GM12878 (cell line): ENCODE measurements around the gene ABI1. TPM values are rescaled to one million over a fixed set of nuclear protein-coding genes. Genes with fewer than 3 reads are reported as not detected.

Experiments used
- ATAC-seq: fragments of 200-7000 bp; cut with Tn5 transposase; 3 replicates; pipeline ENCODE4 v1.9.1; 2020; ENCODE audit warnings: mild to moderate bottlenecking, moderate library complexity
- BruUV-seq: library from RNA; stranded (reverse); fragments of 400-500 nt; replicated peaks from 2 replicates; lab custom pipeline; 2021; lab: Mats Ljungman, UMichigan
- CTCF ChIA-PET: fragments of 300-600 bp; sonication (Branson Sonifier 250); formaldehyde crosslinking; extraction: SDS; loops from one replicate; lab custom pipeline; 2021; ENCODE audit warnings: inconsistent platforms; lab: Yijun Ruan, JAX
- POLR2A ChIA-PET: fragments of 350-600 bp; formaldehyde crosslinking; extraction: SDS; loops from one replicate; lab custom pipeline; 2021; ENCODE audit warnings: inconsistent platforms; lab: Charles Lee
- RAD21 ChIA-PET: fragments of 300-600 bp; sonication (Branson Sonifier 250); formaldehyde crosslinking; loops from one replicate; lab custom pipeline; 2023; ENCODE audit warnings: antibody characterized with exemption; ENCODE audit not compliant: unreplicated experiment; lab: Charles Lee
- SMC1A ChIA-PET: fragments of 300-600 bp; sonication (Branson Sonifier 250); formaldehyde crosslinking; loops from one replicate; lab custom pipeline; 2023; ENCODE audit not compliant: unreplicated experiment, uncharacterized antibody; lab: Charles Lee
- DNase-seq: peaks from one replicate; pipeline ENCODE4 v3.0.0-alpha.2; 2011; ENCODE audit warnings: low read depth, low spot score
- FAIRE-seq: peaks from 3 replicates; lab custom pipeline; 2011; peaks lifted over from hg19 to GRCh38; lab: Jason Lieb, UNC
- H2AFZ ChIP-seq: 2 replicates; pipeline ENCODE4 v1.6.0; 2011; ENCODE audit warnings: low read depth, low read length, control low read depth; ENCODE audit not compliant: control insufficient read depth
- H3K27ac ChIP-seq: 2 replicates; pipeline ENCODE4 v1.5.1; 2011; ENCODE audit warnings: control low read depth; ENCODE audit not compliant: control insufficient read depth, insufficient read depth
- H3K27me3 ChIP-seq, 2 experiments: replicated peaks in 1 of 2; 2 replicates each; pipeline versions ENCODE4 v1.6.0 to v1.6.1; 2011; ENCODE audit warnings: low read length in 1 of 2; ENCODE audit not compliant: control insufficient read depth in 2 of 2, insufficient read depth in 2 of 2
- H3K36me3 ChIP-seq, 2 experiments: 2 replicates each; pipeline ENCODE4 v1.5.1; 2011; ENCODE audit warnings: low read length in 1 of 2; ENCODE audit not compliant: control insufficient read depth in 2 of 2, insufficient read depth in 2 of 2
- H3K4me1 ChIP-seq: 2 replicates; pipeline ENCODE4 v1.6.1; 2011; ENCODE audit warnings: mild to moderate bottlenecking, low read length, moderate library complexity, mixed read lengths; ENCODE audit not compliant: control insufficient read depth, insufficient read depth
- H3K4me2 ChIP-seq: 2 replicates; pipeline ENCODE4 v1.6.0; 2011; ENCODE audit warnings: control low read depth; ENCODE audit not compliant: control insufficient read depth, insufficient read depth
- H3K4me3 ChIP-seq: fragments of 200-600 bp; sonication (generic); 2 replicates; pipeline ENCODE4 v1.5.1; 2016
- H3K79me2 ChIP-seq: 2 replicates; pipeline ENCODE4 v1.6.0; 2011; ENCODE audit warnings: low read length; ENCODE audit not compliant: control insufficient read depth, insufficient read depth
- H3K9ac ChIP-seq: 2 replicates; pipeline ENCODE4 v1.8.0; 2011; ENCODE audit warnings: low read length, control low read depth, mixed read lengths; ENCODE audit not compliant: control insufficient read depth, insufficient read depth
- H3K9me3 ChIP-seq: replicated peaks from 3 replicates; pipeline ENCODE4 v1.5.1; 2011; ENCODE audit warnings: mild to moderate bottlenecking, low read length; ENCODE audit not compliant: control insufficient read depth, insufficient read depth
- H4K20me1 ChIP-seq: 2 replicates; pipeline ENCODE4 v1.6.0; 2011; ENCODE audit not compliant: control insufficient read depth, insufficient read depth
- ATF7 ChIP-seq: fragments of 450-650 bp; IDR thresholded peaks from 2 replicates; pipeline ENCODE4 v1.6.1; 2016; ENCODE audit warnings: low read depth, mild to moderate bottlenecking
- CBX5 ChIP-seq: sonication (generic); IDR thresholded peaks from 2 replicates; pipeline ENCODE4 v1.6.1; 2016; ENCODE audit warnings: low read depth, moderate library complexity, mild to moderate bottlenecking, inconsistent platforms
- CTCF ChIP-seq, 3 experiments: IDR thresholded peaks in 2 of 3; conservative IDR thresholded peaks in 1 of 3; 2 replicates each; pipeline ENCODE4 v1.5.1; 2011; ENCODE audit warnings: low read depth in 3 of 3, low read length in 3 of 3, mild to moderate bottlenecking in 3 of 3, control low read depth in 2 of 3, moderate library complexity in 2 of 3, inconsistent platforms in 1 of 3, mixed read lengths in 1 of 3; ENCODE audit not compliant: control insufficient read depth in 2 of 3, insufficient read depth in 1 of 3; ENCODE audit errors: extremely low read depth in 1 of 3
- EGR1 ChIP-seq, 2 experiments: IDR thresholded peaks; 1 replicate in 1 of 2; 2 replicates in 1 of 2; pipeline ENCODE4 v1.6.1; 2011 to 2012; ENCODE audit warnings: low read depth in 2 of 2, low read length in 2 of 2, borderline replicate concordance in 1 of 2, mild to moderate bottlenecking in 1 of 2, moderate library complexity in 1 of 2
- HDGF ChIP-seq: fragments of 450-650 bp; IDR thresholded peaks from 2 replicates; pipeline ENCODE4 v1.6.1; 2016; ENCODE audit warnings: antibody characterized with exemption
- KAT2A ChIP-seq: conservative IDR thresholded peaks from 2 replicates; pipeline ENCODE4 v1.6.1; 2011; ENCODE audit warnings: low read depth, low read length; ENCODE audit not compliant: control insufficient read depth
- NBN ChIP-seq: fragments of 450-650 bp; IDR thresholded peaks from 2 replicates; pipeline ENCODE4 v1.6.1; 2016
- POLR2AphosphoS2 ChIP-seq: IDR thresholded peaks from 2 replicates; pipeline ENCODE4 v1.6.1; 2011; ENCODE audit warnings: low read depth, mild to moderate bottlenecking, low read length, improper control_type of control experiment, moderate library complexity
- RAD21 ChIP-seq: IDR thresholded peaks from 2 replicates; pipeline ENCODE4 v1.6.1; 2011; ENCODE audit warnings: mild to moderate bottlenecking, low read depth, low read length, moderate library complexity; ENCODE audit not compliant: insufficient read depth
- SIN3A ChIP-seq: IDR thresholded peaks from 2 replicates; pipeline ENCODE4 v1.6.1; 2012; ENCODE audit warnings: low read depth, low read length, improper control_type of control experiment
- SIX5 ChIP-seq: IDR thresholded peaks from 2 replicates; pipeline ENCODE4 v1.6.1; 2011; ENCODE audit warnings: mild to moderate bottlenecking, low read depth, low read length, moderate library complexity; ENCODE audit not compliant: severe bottlenecking
- SMAD1 ChIP-seq: fragments of 450-650 bp; IDR thresholded peaks from 2 replicates; pipeline ENCODE4 v1.6.1; 2018; ENCODE audit warnings: mild to moderate bottlenecking, low read depth; ENCODE audit not compliant: partially characterized antibody
- SP1 ChIP-seq: IDR thresholded peaks from one replicate; pipeline ENCODE4 v1.6.1; 2011; ENCODE audit warnings: low read depth, low read length
- ZNF207 ChIP-seq: fragments of 450-650 bp; IDR thresholded peaks from 2 replicates; pipeline ENCODE4 v1.6.1; 2014; ENCODE audit warnings: antibody characterized with exemption, mild to moderate bottlenecking, borderline replicate concordance
- WGBS: methylation state at CpG from one replicate; pipeline ENCODE4 v1.1.6; 2016; ENCODE audit warnings: low lambda C conversion rate; ENCODE audit not compliant: insufficient replicate concordance, insufficient coverage; ENCODE audit errors: missing lambda C conversion rate; 5-methylcytosine and 5-hydroxymethylcytosine counted together
- in situ Hi-C: fragments of 300-500 bp; cut with MboI; formaldehyde crosslinking; loops from 9 replicates; pipeline ENCODE4 v1.14.3; 2018; ENCODE audit warnings: mixed read lengths
- intact Hi-C: fragments of 100-400 bp; cut with micrococcal nuclease; formaldehyde crosslinking; loops from one replicate; pipeline ENCODE4 v1.14.2; 2022; ENCODE audit not compliant: unreplicated experiment
- polyA plus RNA-seq, 11 experiments: library from polyadenylated mRNA; depleted of rRNA in 4 of 11; unstranded in 6 of 11; stranded (reverse) in 5 of 11; fragments of >200 nt; fragmentation: Nextera tagmentation in 4 of 11; fragmentation: Illumina TruSeq in 1 of 11; extraction: Ambion mirVana in 4 of 11; extraction: Trizol in 1 of 11; gene quantifications; 1 replicate in 1 of 11; 2 replicates in 10 of 11; pipeline versions ENCODE4 v1.2.1 to v1.2.3, GENCODE V29; 2011 to 2016; ENCODE audit warnings: inconsistent platforms in 2 of 11, missing spikeins in 2 of 11, low read depth in 1 of 11
- total RNA-seq, 4 experiments: library from RNA; depleted of rRNA in 3 of 4; stranded (reverse); fragments of >200 nt in 3 of 4; fragmentation: Illumina TruSeq in 1 of 4; extraction: Trizol in 1 of 4; gene quantifications; 2 replicates each; pipeline versions ENCODE4 v1.2.1 to v1.2.3, GENCODE V29; 2013 to 2021
- TF ChIP-seq, protein P1 (sequence below): fragments of 450-650 bp; IDR thresholded peaks from 2 replicates; pipeline ENCODE4 v1.6.1; 2014; ENCODE audit warnings: mild to moderate bottlenecking

ABI1 gene
- total and polyA plus RNA-seq, 10 of the 15 experiments (the other 5 are each of a cell fraction or from before 2014, with no cell fraction given): 31.2 to 73.2 (median 50.7) TPM

- DNase-seq (no peak), ATAC-seq (no peak), FAIRE-seq (no peak)
- WGBS: 92% methylated on average over 1 of the region's 1 CpG
- H3K27me3 ChIP-seq: no peaks in the 10 kb centered on the region
- ChIA-PET RAD21 (no interaction called here), CTCF (interaction anchor here (1.5 kb wide), 1 partner anchor 80 kb away, joined by 6 read pairs; no protein-coding TSS in a partner anchor), SMC1A (interaction anchor here (0.9 to 1.5 kb wide), 5 partner anchors 10 to 50 kb away, joined by 3 to 4 read pairs (median 3); no protein-coding TSS in a partner anchor), POLR2A (interaction anchor here (0.8 kb wide), 1 partner anchor 82 kb away, joined by 3 read pairs; no protein-coding TSS in a partner anchor)
- in situ Hi-C loops: no loop called here
- peaks cover 0 to 4% of the 10 kb centered on the region in 2 experiments; a peak in 3 of 4 replicates for H3K36me3 ChIP-seq
- peaks cover 88% of the 10 kb centered on the region for H3K79me2 ChIP-seq
- no peak overlapping the region for H3K4me2 ChIP-seq
- no peak overlapping the region for H3K27ac ChIP-seq
- H3K4me1 ChIP-seq: peaks cover 26% of the 10 kb centered on the region
- intact Hi-C loops: no loop called here
- H4K20me1 ChIP-seq: no peaks in the 10 kb centered on the region
- H3K9ac ChIP-seq: no peak overlapping the region
- no peak overlapping the region for H3K4me3 ChIP-seq
- no peaks in the 10 kb centered on the region; the same call in 2 of the 3 replicates for H3K9me3 ChIP-seq
- TF ChIP-seq ZNF207 (no peak), POLR2AphosphoS2 (no peak), NBN (no peak), SP1 (no peak), SMAD1 (no peak), SIN3A (no peak), KAT2A (no peak), HDGF (no peak), CBX5 (no peak), ATF7 (no peak), RAD21 (no peak), CTCF (IDR thresholded peaks at IDR 0.05 in 2 of 3, conservative IDR thresholded peaks at IDR 0.05 in 1 of 3; ENCODE audit: control insufficient read depth in 2 of 3, extremely low read depth in 1 of 3, insufficient read depth in 1 of 3, low read depth in 3 of 3, low read length in 3 of 3) (no peak), EGR1 (IDR thresholded peaks at IDR 0.05; ENCODE audit: borderline replicate concordance in 1 of 2, low read depth in 2 of 2, low read length in 2 of 2) (no peak), SIX5 (no peak)
- TF ChIP-seq, protein P1, sequence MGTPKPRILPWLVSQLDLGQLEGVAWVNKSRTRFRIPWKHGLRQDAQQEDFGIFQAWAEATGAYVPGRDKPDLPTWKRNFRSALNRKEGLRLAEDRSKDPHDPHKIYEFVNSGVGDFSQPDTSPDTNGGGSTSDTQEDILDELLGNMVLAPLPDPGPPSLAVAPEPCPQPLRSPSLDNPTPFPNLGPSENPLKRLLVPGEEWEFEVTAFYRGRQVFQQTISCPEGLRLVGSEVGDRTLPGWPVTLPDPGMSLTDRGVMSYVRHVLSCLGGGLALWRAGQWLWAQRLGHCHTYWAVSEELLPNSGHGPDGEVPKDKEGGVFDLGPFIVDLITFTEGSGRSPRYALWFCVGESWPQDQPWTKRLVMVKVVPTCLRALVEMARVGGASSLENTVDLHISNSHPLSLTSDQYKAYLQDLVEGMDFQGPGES: no peak
- H2AFZ ChIP-seq: no peak overlapping the region
- BruUV-seq: no TSS peak
These were observed 84.5 kb downstream of the ABI1 start for GRCh38 chr10:26776258-26776657.
